UCSD-AML1 (cell line): Measurements from ENCODE around the gene BAIAP2.
"Not testable (repeated sequence)": the region's sequence is repeated elsewhere in the genome, so short reads cannot be mapped to it uniquely, and the experiment has no call there.

Source experiments
- DNase-seq: peaks from one replicate; lab custom pipeline; 2025; ENCODE audit not compliant: unreplicated experiment; lab: John Stamatoyannopoulos, UW

The BAIAP2 gene

DNA sequence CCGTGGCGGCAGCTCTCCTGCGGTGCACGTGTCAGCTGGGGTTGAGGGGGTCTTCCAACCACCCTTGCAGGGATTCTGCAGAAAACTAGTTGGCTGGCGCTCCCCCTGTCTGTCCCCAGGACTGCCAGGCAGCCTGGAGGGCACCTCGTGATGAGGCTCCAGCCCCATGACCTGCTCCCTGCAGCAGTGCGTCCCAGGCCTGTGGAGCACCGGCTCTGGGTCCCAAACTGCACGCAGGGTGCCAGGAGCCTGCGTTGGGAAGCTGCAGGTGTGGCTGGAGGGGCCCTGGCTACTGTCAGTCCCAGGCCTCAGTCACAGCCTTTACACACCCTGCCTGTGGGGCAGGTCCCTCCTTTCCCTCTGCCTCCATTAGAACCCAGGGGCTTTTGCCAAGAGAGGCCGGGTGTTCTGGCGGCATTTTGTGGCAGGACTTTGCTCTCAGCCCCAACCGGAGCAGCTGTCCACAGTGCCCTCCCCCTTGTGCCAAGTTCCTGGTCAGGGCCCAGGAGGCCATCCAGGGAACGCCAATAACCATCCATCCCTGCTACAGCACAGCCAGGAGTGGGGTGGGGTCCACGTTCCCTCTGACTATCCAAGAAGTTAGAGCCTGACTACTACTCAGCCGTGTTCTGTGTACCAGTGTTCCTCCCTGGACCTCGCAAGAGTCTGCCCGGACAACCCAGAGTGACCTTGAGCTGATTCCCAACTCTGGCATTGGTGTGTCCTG is 34.2 kb upstream of the BAIAP2 start:
- no peak for DNase-seq

- DNase-seq = no peak
Observed at GRCh38 chr17:81002013-81002384, 33.0 kb upstream of the BAIAP2 start.

GRCh38 chr17:81002409-81003361 is 32.3 kb upstream of the BAIAP2 start:
- no peak for DNase-seq

DNA sequence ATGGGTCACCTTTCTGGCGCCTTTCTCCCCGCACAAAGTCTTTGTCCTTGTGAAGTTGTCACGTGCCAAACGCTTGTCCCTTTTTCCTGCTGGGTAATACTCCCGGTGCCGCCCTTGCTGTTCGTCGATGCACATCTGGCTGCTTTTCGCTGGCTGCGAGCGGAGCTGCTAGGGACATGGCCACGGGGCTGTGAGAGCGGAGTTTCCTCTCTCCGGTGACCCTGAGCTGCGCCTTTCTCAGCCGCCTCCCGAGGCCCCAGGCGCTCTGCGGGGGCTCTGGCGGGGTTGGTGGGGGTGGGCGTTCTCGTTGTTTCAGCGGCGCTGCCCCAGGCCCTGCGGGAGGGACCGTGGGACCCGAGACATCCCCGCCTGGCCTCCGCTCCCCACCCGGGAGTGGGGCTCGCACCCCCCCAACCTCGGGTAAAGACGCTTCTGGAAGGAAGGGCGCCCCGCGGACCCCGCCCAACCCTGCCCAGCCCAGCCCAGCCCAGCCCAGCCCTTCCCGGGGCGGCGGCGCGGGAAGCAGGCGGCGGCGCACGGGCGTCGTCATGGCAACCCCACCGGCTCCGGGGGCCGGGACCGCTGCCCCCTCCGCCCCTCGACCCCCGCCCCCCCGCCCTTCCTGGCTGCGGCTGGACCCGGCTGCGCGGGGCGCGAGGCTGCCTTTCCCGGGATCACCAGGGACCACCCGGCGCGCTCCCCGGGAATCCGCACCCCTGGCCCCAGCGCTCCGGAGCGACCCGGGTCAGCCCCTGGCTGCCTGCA is 31.1 kb upstream of the BAIAP2 start:
- DNase-seq = no peak

DNA sequence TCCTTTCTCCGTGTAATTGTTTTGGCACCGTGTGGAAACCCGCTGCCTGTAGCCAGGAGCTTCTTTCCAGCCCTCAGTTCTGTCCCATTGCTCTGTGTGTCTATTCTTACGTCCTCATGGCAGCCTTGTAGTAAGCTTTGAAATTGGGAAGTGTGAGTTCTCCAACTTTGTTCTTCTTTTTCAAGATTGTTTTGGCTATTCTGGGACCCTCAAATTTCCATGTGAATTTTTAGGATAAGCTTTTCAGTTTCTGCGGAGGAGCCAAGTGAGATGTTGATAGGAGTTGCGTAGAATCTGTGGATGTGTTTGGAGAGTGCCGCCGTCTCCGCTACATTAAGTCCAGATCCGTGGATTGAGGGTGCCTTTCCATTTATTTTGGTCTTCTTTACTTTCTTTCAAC is 28.1 kb upstream of the BAIAP2 start:
- no peak for DNase-seq

- no peak for DNase-seq
Observed at GRCh38 chr17:81008140-81008539, 26.8 kb upstream of the BAIAP2 start.

DNA sequence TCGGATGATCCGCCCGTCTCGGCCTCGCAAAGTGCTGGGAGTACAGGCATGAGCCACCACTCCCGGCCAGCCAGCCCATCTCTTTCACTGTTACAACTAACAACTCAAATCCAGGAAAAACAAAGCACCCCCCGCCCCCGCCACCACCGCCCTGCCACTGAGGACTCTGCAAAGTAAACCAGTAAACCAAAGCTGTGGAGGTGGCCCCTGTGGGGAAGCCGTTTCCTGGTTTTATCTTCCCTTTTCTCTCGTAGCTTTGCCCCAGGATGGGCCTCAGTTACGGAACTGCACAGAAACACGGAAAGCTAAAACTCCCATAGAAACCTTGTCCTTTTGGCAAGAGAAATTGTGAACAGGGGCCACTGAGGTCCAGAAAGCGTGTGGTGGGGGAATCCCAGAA is 25.8 kb upstream of the BAIAP2 start:
- DNase-seq = no peak

GRCh38 chr17:81010935-81011334 is 24.0 kb upstream of the BAIAP2 start:
- DNase-seq = no peak

GRCh38 chr17:81011951-81012350 is 23.0 kb upstream of the BAIAP2 start:
- no peak for DNase-seq

GRCh38 chr17:81012574-81013447 is 22.1 kb upstream of the BAIAP2 start:
- no peak for DNase-seq

- no peak for DNase-seq
Observed at GRCh38 chr17:81013642-81014041, 21.3 kb upstream of the BAIAP2 start.

DNA sequence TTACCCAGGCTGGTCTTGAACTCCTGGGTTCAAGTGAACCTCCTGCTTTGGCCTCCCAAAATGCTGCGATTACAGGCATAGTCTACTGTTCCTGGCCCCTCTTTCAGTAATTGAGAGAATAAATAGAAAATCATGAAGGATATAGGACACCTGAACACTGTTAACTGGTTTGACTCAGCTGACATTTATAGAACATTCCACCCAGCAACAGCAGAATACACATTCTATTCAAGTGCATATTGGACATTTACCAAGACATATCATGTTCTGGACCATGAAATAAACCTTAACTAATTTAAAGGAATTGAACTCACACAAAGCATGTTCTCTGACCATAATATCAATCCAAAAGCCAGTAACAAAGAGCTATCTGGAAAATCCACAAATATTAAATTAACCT is 19.8 kb upstream of the BAIAP2 start:
- DNase-seq = no peak

DNA sequence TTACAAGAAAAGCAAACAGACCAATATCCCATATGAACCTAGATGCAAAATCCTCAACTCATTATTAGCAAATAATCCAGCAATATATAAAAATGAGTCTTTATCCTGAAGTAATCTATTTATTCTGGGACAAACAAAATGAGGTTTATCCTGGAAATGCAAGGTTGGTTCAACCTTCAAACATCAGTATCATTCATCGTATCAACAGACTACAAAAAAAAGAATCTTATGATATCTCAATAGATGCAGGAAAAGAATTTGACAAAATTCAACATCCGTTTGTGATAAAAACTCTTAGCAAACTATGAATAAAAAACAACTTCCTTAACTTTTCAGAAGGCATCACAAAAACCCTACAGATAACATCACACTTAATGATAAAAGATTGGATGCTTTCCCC is 18.4 kb upstream of the BAIAP2 start:
- no peak for DNase-seq

DNA sequence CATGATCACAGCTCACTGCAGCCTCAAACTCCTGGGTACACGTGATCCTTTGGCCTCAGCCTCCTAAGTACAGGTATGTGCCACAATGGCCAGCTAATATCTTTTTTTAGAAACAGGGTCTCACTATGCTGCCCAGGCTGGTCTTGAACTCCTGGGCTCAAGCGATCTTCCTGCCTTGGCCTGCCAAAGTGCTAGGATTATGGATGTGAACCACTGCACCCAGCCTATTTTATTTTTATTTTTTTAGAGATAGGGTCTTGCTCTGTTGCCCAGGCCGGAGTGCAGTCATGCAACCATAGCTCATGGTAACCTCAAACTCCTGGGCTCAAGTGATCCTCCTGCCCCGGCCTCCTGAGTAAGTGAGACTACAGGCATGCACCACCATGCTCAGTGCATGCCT is 17.6 kb upstream of the BAIAP2 start:
- not testable (repeated sequence) for DNase-seq

GRCh38 chr17:81018044-81018802 is 16.7 kb upstream of the BAIAP2 start:
- DNase-seq = peak; percentile 72

DNA sequence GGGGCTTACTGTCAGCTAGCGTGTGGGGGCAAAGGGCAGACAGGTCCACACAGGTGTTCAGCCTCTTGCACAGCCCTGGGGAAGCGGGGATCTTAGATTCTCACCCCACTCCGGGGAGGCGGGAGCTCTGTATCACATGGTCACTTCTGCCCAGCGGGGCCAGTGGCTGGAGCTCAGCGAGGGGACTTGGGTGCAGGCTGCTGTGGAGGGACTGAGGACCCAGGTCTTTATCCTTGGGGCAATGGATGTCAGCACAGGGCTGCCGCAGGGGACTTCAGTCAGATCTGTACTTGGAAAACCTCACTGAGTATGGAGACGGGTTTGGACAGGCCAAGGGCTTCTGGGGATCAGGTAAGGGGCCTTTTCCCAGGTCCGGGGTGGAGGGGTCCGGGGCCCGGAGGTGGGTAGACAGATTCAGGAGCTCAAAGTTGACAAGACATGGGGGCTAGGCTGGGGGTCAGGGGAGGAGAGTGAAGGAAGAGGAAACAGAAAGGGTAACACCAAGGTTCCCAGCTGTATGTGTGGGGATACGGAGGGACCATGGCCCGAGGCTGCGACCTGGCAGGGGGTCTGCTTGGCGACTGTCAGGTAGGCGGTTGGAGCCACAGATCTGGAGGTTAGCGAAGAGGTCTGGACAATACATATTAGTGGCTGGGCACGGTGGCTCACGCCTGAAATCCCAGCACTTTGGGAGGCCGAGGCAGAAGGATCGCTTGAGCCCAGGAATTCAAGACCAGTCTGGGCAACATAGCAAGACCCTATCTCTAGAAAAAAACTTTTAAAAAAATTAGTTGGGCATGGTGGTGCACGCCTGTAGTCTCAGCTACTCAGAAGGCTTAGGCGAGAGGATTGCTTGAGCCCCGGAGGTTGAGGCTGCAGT is 15.1 kb upstream of the BAIAP2 start:
- no peak for DNase-seq

- DNase-seq = no peak
Observed at GRCh38 chr17:81020443-81020766, 14.5 kb upstream of the BAIAP2 start.

DNA sequence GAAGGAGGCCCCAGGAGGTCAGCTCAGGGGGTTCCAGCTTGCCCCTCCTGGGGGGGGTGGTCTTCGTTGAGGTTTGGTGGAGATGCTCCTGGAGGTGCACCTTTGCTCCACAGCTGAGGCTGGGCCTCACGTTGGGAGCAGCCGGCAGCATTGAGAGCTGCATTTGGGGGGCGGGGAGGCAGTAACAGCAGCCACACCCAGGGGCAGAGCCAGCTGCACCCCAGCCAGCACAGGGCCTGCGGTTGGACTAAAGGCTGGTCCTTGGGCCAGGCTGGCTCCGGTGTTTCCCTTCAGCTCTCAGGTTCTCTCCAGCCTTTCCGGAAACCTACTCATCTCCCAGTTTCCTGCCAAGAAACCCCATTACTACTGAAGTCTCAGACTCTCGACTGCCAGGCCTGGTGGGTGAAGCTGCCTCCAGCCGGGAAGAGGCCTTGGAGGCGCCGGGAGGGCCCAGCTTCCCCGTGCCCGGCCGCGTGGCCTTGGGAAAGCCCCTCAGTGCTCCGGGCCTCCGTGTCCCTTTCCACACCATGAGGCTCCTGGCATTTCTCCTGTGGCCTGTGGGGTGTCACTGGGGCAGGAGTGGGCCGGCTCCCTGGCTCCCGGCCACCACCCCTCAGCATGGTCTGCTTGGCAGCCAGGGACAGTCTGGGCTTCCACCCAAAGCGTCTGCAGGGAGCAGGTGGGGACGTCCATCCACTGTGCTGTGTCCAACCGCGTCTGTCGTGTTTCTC is 14.0 kb upstream of the BAIAP2 start:
- peak; percentile 81 for DNase-seq
